H1 (cell line): Measurements from ENCODE around the gene PUDP.

ENCODE experiments used
- PHF8 ChIP-seq: fragments of 200-600 bp; sonication (generic); conservative IDR thresholded peaks from 2 replicates; pipeline ENCODE4 v1.7.1; 2012; ENCODE audit warnings: low read depth, mild to moderate bottlenecking, inconsistent platforms, low read length, moderate library complexity
- RNF2 ChIP-seq: fragments of 200-900, 300-1000 bp; sonication (generic); IDR thresholded peaks from 2 replicates; pipeline ENCODE4 v1.7.1; 2016; ENCODE audit warnings: borderline replicate concordance, low read depth, mild to moderate bottlenecking, antibody characterized with exemption, low read length; ENCODE audit not compliant: poor library complexity, severe bottlenecking; ENCODE audit errors: missing control alignments
- SP2 ChIP-seq: IDR thresholded peaks from 2 replicates; pipeline ENCODE4 v1.6.1; 2012; ENCODE audit warnings: mild to moderate bottlenecking, low read length, inconsistent platforms
- TAF1 ChIP-seq: IDR thresholded peaks from 2 replicates; pipeline ENCODE4 v1.6.1; 2011; ENCODE audit warnings: mild to moderate bottlenecking, low read depth, low read length
- TF ChIP-seq, protein P1 (sequence below), 3 experiments: IDR thresholded peaks; 1 replicate in 2 of 3; 2 replicates in 1 of 3; pipeline versions ENCODE4 v1.5.1 to v1.6.1; 2011; ENCODE audit warnings: low read length in 3 of 3, mild to moderate bottlenecking in 3 of 3, inconsistent platforms in 2 of 3, low read depth in 1 of 3, moderate library complexity in 1 of 3; ENCODE audit not compliant: insufficient read depth in 1 of 3; ENCODE audit errors: control extremely low read depth in 1 of 3

DNA sequence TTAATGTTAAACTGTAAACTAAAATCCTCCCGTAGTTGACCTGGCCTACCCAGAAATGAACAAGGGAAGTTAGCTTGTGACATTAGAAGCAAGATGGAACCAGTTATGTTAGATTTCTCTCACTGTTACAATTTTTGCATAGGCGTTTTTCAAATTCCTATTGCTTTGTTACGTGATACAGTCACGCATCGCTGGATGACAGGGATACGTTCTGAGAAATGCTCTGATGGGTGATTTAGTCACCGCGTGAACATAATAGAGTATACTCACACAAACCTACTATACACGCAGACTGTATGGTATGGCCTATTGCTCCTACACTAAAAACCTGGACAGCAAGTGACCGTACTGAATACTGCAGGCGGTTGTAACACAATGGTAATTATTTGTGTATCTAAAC lies 46.7 kb upstream of the PUDP start:
- TF ChIP-seq SP2 = no peak
- TF ChIP-seq, protein P1, sequence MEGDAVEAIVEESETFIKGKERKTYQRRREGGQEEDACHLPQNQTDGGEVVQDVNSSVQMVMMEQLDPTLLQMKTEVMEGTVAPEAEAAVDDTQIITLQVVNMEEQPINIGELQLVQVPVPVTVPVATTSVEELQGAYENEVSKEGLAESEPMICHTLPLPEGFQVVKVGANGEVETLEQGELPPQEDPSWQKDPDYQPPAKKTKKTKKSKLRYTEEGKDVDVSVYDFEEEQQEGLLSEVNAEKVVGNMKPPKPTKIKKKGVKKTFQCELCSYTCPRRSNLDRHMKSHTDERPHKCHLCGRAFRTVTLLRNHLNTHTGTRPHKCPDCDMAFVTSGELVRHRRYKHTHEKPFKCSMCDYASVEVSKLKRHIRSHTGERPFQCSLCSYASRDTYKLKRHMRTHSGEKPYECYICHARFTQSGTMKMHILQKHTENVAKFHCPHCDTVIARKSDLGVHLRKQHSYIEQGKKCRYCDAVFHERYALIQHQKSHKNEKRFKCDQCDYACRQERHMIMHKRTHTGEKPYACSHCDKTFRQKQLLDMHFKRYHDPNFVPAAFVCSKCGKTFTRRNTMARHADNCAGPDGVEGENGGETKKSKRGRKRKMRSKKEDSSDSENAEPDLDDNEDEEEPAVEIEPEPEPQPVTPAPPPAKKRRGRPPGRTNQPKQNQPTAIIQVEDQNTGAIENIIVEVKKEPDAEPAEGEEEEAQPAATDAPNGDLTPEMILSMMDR (IDR thresholded peaks at IDR 0.05; ENCODE audit: control extremely low read depth in 1 of 3, insufficient read depth in 1 of 3, low read depth in 1 of 3, low read length in 3 of 3) = no peak
- TF ChIP-seq RNF2 = no peak
- TF ChIP-seq PHF8 = no peak
- TF ChIP-seq TAF1 = no peak
